D721Med (cell line): ENCODE measurements around the gene ATP5F1E.
"Not testable (repeated sequence)": the region's sequence is repeated elsewhere in the genome, so short reads cannot be mapped to it uniquely, and the experiment has no call there.

Experiments used
- DNase-seq: peaks from one replicate; pipeline ENCODE4 v3.0.0; 2011; ENCODE audit warnings: low spot score; ENCODE audit not compliant: insufficient read length
- FAIRE-seq: peaks from 2 replicates; lab custom pipeline; 2011; peaks lifted over from hg19 to GRCh38; lab: Jason Lieb, UNC
- CTCF ChIP-seq: IDR thresholded peaks from 2 replicates; pipeline ENCODE4 v1.5.1; 2012; ENCODE audit warnings: mild to moderate bottlenecking, control low read depth; ENCODE audit not compliant: insufficient read depth; ENCODE audit errors: missing control alignments

Gene ATP5F1E

GRCh38 chr20:59015812-59016711 is 16.1 kb downstream of the ATP5F1E start:
- DNase-seq (no peak), FAIRE-seq (no peak)
- no peak for TF ChIP-seq CTCF

- TF ChIP-seq CTCF, result no peak
- FAIRE-seq, result no peak
Observed at GRCh38 chr20:59015411-59015810, 16.7 kb downstream of the ATP5F1E start.

GRCh38 chr20:59014680-59015389 is 17.3 kb downstream of the ATP5F1E start:
- no peak for TF ChIP-seq CTCF
- DNase-seq (no peak), FAIRE-seq (no peak)

More at GRCh38 chr20:59015411-59015810, 16.7 kb downstream of the ATP5F1E start:
- DNase-seq, result no peak

GRCh38 chr20:59013959-59014608 is 18.1 kb downstream of the ATP5F1E start:
- TF ChIP-seq CTCF, result no peak
- no peak for FAIRE-seq
- DNase-seq, result no peak

GRCh38 chr20:59013031-59013951 is 18.8 kb downstream of the ATP5F1E start:
- TF ChIP-seq CTCF, result no peak
- no peak for FAIRE-seq
- DNase-seq, result no peak

GRCh38 chr20:59011874-59012157 is 20.3 kb downstream of the ATP5F1E start:
- FAIRE-seq, DNase-seq: not testable (repeated sequence)
